HG03469 (cell line): ENCODE measurements around the gene HS6ST2.

Experiments
- ATAC-seq: cut with Tn5 transposase; IDR thresholded peaks from one replicate; pipeline ENCODE4 v1.9.1; 2021; ENCODE audit warnings: mild to moderate bottlenecking, moderate library complexity, moderate number of reproducible peaks; ENCODE audit not compliant: unreplicated experiment

HS6ST2 gene

DNA sequence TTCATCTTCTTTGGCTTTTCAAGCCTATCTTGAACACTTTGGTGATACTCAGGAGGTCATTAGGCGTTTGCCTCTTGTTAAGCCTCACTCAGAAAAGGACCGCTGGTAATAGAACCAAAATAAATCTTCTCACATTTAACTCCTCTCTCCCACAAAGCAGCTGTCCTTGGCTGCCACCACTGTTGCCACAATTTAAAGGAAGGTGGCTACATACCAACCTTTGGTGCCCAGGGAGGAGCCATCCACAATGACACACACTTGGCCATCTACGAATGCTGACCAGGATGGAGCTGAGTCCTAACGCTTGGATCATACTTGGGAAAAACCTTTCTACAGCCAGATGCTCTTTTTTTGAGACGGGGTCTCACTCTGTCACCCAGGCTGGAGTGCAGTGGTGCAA, 210.2 kb downstream of the HS6ST2 start:
- no peak for ATAC-seq

DNA sequence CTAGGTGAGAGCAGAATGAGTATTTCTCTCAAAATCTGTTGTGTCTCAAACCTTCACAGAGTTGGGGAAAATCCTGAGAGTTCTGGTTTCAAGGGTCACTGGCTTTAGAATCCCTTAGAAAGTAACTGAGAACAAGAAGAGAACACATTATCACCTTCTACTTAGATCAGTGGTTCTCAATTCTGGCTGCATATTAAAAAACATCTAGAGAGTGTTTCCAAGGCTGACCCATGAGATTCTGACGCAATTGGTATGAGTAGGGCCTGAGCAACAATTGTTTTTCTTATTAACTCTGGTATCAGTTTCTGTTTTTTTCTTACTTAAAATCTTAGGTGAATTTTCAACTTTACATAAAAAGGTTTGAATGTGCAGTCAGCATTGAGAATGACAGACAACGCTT, 212.8 kb downstream of the HS6ST2 start:
- no peak for ATAC-seq

DNA sequence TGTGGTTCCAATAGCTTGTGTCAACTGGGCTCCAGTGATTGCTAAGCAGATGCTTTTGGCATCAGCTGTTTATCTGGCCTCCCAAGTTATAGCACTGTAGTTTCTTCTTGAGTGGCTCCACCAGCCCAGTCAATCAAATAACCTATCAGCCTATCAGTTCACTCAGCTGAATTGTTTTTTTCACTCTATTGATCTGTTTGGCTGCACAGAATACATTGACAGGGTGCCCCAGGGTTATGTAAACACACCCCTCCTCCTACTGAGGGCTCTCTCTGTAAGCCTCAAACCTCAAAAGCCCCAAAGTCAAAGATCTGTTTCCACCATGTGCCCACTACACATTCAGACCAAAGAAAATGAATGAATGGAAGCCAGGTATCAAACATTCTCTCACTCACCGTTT, 214.0 kb downstream of the HS6ST2 start:
- ATAC-seq = no peak

DNA sequence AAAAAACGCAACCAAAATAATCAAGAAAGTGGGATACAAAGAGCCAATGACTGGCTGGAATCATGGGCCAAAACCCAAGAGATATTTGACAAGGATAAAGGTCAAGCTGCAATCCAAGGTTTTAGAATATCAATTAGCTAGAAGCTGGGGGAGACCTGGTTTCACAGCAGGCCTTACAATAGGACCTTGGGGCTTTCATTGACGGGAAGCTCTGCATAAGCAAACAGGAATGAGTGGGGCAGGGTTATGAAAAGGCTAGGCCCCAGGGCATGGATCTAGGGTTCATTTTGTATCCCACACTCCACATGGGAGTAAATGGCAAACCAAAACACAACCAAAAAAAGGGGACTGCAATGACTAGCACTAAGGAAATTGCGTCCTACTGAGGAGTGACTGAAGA, 215.3 kb downstream of the HS6ST2 start:
- ATAC-seq = no peak

DNA sequence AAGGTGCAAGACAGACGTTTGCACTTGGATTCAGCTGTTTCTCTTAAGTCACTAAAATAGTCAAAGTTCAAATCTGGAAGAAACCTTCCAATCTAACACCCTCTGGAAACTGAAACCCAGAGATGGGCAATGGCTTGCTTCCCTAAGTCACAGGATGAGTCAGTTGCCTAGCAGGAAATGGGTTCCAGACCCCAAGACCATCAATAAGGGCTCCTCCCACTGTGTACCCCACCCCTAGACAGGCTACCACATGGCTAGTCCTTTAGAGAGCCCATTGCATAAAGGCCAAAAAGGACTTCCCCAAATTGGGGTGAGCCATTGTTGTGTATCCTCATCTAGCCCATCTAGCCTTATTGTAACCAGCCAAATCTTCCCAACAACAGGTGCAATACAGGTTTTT, 216.2 kb downstream of the HS6ST2 start:
- ATAC-seq = no peak

DNA sequence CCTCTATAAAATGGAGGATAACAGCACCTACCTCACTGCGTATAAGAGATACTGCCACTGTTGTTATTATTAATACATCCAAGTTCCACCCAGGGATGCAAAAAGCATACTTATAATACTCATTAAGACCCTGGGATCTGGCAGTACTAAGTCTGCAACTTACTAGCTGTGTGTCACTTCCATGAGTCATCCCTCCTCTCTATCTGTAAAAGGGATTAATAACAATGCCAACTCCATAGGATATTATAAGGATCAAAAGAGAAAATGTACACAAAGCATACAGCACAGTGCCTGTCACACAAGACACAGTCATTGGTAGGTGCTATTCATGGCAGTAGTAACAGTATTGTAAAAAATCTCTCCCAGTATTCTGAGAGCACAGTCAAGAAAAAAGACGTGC, 216.7 kb downstream of the HS6ST2 start:
- ATAC-seq = no peak

DNA sequence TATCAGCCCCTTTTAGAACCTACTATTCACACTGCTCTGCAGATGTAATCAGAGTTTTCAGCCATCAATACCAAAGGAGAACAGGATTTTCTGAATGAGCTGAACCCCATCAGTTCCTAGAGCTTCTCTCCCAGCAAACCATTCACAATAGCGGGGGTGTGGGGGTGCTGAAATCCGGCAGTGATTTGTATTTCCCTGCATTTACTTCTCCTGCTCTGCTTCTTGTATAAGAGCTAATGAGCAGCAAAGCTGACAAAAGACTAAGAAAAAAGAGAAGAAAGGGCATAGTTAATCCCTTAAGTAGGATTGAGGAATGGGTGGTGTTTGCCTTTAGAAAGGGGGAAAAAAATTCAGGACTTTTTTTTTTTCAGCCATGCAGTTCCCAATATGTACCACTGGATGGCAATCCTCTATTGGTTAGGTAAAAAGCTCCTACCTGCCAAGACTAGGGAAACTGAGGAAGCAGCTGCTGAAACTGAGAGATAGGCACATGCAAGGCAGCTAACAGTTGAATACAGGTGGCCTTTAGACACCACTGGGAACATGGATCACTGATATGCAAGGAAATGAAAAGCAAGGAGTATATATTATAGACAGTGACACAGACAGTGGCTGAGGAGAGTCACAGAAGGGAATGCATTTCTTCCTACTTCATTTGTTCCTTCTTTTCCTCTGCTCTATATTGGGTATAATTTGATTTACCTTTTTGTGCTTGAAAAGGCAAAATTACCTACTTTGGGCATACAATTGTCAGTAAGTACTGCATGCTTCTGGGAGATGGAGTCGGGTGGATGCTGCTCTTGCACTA, 217.9 kb downstream of the HS6ST2 start:
- ATAC-seq = no peak

DNA sequence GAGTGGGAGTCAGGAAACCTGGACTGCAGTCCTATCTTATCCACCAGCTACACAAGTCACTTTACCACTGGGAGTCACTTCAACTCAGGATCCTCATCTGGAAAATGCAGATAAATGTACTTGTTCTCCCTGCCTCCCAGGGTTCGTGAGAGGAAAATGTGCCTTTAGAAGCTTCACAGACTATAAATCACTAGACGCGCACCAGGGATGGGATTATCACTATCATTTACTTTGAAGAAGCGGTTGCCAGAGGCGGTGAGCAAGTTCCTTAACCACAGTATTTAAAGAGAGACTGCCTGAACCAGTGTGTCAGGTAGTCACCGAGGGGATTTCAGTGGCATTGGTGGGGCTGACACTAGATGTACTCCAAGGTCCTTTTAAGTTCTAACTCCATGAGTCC, 219.5 kb downstream of the HS6ST2 start:
- no peak for ATAC-seq

DNA sequence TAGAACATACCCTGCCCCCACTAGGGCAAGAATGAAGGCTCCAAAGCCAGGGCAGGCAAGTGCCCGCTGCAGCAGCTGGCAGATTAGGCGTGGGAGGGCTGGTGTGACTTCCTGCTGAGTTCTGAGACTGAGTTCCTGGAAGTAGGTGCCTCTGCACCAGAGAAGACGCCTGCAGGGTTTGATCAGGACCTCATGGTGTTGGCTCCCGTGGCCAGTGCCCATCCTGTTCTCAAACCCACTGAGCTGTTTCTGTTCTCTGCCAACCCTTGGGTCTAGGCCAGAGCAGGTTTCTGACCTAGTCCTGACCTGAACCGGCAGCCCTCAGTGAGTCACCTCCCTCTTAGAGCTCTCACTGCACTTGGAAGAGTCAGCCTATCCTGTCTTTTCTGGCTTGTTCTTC, 220.7 kb downstream of the HS6ST2 start:
- ATAC-seq = no peak

DNA sequence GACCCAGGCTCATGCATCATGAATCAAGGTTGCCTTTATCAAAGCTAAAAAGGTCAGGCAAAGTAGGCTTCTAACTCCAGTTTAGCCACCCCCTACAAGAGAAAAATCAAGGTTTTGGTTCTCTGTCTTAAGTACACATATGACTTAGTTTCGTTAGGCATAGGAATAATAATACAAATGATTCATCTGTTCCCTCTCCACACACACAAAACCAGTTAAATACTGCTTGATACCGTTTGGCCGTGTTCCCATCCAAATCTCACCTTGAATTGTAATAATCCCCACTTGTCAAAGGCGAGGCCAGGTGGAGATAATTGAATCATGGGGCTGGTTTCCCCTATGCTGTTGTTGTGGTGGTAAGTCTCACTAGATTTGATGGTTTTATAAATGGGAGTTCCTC, 226.2 kb downstream of the HS6ST2 start:
- ATAC-seq = no peak

DNA sequence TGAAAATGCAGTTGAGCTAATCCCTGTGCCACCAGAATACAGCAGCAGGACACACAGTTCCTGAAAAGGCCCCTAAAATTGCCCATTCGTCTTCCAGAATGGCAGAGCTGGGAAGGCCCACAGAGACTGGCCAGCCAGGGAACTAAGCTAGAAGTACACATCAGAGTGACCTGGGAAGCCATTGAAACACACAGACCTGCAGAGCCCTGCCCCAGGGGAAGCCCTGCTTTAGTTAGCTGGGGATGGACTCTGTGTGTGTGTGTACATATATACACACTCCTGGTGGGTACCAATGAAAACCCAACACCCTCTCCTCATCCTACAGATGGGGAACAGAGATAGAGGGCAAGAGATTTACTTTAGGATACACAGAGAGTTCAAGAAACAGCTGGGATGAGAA, 227.7 kb downstream of the HS6ST2 start:
- no peak for ATAC-seq

DNA sequence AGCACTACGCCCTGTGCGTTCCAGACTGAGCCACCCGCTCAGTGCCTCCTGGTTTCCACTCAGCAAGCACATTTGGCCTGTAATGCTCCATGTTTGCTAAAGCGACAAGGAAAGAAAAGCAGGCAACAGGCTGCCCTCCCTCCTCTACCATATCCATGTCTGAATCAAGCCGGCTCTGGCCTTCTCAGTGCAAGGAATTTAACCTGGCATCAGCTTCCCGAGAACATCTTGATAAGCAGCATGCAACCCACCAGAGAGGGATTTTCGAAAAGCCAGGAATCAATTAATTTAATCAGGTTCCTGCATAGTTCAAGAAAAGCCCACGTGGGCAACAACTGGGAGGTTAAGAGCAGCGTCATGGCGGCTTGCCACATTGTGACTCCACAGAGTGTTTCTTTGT, 228.2 kb downstream of the HS6ST2 start:
- no peak for ATAC-seq

DNA sequence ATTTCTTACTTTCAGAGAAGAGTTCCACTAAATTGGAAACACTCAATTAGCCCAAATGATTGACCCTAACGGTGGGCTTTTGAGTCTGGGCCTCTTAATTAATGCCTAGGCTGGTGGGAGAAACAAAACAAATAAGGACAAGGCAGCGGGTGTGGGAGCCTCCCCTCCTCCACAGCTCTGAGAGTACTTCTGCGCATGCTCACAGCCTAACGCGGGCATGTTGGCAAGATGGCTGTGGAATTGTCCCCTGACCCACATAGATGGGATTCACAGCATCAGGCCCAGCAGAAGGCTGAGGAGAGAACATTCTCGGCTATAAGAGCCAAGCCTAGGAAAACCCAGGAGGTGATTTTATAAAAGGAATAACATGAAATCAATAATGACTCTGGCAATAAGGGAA, 230.1 kb downstream of the HS6ST2 start:
- no peak for ATAC-seq

DNA sequence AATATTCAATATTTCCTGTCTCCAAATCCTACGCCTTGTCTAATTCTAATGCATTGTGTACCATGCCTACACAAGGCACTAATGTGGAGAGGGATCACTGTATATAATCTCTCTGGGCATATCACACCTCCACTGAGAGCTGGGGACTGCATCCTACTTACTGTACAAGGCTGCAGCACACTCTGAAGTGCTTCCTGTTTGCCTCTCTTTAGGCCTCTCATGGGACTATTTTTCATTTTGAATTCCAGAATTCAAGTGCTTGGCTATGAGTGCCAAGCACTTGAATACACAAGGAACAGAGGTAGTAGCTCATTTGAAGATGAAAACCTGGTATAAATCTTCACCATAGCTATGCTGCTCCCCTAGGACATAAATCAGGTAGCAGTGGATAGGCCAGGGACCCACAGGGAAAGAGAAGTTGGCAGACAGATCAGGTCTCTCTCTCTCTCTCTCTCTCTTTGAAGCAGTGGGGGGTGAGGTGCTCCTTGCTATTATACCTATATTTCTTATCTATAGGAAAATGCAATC, 239.9 kb downstream of the HS6ST2 start:
- no peak for ATAC-seq

DNA sequence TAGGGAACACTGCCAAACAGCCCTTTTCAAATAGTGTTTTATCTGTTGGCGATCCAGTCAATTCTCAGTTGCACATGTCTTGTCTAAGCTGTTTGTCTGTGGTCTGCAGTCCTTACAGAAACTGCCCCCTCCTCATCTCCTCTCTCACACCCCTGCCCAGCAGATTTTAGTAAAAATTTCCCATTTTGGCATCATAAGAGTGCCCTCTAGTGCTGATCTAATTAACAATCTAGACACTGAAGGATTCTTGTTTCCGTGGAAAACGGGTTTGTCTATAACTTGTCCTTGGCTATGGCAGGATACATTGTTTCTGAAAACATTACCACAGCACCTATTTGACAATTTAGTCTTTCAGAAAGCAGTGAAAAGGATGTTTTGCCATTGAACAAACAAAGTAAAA, 242.4 kb downstream of the HS6ST2 start:
- no peak for ATAC-seq

DNA sequence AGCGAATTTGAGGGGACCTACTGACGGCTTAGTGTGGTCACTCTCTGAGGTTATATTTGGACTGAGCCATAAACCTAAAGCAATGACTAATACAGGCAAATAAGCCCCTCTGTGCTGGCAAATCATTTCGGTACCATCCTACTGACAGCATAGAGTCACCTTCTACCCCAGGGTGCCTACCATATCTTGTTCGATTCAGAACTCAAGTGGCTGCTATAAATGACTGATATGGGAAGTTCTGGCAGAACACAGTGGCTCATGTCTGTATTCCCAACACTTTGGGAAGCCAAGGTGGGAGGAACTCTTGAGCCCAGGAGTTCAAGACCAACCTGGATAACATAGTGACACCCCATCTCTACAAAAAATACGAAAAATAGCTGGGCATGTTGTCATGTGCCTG, 243.5 kb downstream of the HS6ST2 start:
- ATAC-seq = no peak

DNA sequence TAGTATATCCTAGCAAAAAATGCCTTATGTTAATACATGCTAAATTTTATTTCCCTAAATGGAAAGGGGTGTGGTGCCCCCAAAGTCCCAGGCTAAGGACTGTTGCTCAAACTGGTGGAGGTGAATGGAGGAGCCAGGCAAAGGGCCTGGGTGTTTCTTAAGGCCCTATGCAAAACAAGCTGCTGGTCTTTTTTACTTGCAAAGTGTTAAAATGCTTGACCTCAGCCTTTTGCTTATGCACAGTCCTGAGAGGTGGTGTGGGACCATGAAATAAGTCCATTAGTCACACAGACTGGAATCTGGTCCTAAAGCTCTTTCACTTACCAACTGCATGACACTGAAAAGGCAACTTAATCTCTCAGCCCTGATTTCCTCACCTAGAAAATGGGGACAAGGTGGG, 246.1 kb downstream of the HS6ST2 start:
- ATAC-seq = no peak

DNA sequence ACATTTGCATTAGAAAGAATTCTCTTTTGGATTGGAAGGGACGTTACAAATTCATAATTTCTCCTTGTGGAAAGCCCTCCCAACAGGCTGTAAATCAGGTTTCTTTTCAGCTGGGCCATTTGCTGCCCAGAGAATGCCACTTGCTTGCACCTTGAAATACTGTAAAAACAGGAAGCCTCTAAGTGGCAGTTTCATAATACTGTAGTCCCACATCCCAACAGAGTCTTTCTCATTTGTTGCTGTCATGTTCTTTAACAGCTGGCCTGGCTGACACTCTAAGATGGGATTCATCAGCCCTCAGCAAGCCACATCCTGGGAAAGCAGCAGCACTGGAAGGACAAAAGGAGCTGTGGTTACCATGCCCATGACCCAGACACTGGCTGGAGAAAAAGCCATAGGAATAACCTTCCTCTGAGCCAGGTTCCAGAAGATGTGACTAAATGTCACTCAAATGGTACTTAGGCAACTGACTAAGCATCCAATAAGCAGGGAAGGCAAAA, 247.7 kb downstream of the HS6ST2 start:
- ATAC-seq = no peak

DNA sequence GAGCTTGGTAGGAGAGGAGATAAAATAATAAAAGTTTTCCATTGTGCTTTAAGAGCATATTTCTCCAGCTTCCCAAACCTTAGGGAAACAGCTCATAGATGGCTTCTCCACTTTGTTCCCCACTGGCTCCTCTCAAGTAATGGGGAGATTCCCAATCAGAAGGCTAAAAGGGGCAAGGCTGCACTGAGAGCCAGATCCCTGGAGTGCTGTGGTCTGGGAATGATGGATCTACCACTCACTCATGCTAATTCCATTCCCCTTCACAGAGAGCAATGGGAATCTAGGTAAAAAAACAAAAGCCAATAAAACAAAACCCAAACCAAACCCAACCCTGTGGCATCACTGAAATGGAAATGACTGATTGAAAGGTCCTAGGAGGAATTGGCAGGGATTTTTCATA, 249.9 kb downstream of the HS6ST2 start:
- no peak for ATAC-seq

DNA sequence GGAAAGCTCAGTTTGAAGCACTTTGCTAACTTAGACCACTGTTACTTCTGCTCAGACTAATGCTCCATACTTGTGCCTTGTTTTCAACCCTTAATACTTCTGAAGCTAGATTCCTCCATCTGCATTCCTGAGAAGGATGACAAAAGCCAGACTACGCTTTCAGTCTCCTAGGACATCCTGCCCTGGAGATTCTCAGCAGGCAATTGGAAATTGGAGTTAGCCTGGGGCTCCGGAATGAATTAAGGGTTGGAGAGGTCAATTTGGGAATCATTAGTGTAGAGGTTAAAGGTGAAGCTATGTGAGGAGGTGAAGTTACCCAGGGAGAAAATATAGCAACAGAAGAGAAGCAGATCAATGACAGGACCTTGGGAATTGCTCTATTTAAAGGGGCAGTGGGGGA, 253.7 kb downstream of the HS6ST2 start:
- no peak for ATAC-seq

DNA sequence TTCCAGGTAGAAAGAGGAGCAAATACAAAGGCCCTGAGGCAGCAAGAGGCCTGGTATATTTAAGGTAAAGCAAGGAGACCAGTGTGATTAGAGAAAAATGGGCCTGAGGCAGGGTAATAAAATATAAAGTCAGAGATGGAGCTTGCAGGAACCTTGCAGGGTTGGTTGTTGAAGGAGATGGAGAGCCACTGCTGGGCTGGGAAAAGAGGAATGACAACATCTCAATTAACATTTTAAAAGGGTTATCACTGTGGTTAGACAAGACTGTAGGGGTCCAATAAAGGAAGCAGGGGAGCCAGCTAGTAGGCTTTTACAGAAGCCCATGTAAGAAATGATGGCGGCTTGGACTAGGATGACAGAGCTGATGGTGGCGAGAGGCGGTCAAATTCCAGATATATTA, 264.0 kb downstream of the HS6ST2 start:
- no peak for ATAC-seq

DNA sequence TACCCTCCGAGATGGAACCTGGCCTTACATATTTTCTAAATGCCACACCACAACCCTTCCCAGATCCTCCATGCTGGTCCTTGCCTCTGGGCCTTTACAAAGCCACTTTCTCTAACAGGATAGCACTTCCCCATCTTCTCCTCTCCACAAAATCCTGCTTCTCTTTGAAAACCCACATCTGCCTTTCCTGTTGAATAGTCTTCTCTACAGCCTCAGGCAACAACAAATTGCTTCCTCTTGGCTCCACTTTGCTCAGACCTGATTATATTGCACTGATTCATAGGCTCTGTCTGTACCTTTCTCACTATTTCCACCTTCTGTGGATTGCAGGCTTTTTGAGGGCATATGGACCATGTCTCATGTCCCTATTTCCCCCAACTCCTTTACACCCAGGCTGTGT, 265.9 kb downstream of the HS6ST2 start:
- no peak for ATAC-seq

DNA sequence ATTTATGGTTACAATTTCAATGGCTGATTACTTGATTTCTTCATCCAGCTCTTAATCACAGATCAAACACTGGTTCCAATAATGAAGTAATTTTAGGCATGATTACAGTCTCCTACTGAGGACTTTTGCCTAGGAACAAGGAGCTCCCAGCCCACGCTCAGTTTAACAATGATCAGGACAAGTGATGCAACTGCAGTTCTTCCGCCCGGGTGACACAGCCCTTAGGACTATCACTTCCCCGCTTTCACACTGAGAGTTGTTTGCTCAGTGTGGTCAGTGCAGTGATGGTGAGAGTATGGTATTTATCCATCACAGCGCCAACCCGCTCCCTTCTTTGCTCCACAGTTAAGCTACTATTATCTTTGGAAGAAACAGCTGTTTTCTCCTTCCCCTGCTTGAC, 266.4 kb downstream of the HS6ST2 start:
- no peak for ATAC-seq
